ENCODE data around the gene KHDRBS1.

DNA sequence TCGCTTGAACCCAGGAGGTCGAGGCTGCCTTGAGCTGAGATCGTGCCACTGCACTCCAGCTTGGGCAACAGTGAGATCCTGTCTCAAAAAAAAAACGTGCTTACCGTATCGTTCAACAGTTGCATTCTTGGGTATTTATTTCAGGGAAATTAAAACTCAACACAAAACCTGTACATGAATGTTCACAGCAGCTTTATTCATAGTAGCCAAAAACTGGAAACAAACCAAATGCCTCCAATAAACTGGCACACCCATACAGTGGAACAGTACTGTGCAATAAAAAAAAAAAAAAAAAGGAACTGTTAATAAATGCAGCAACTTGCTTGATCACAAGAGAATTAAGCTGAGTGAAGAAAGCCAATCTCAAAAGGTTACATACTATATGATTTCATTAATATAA, 6.7 kb downstream of the KHDRBS1 start:
- no peak for TF ChIP-seq CTCF (IDR thresholded peaks at IDR 0.05)
- TF ChIP-seq EZH2 (IDR thresholded peaks at IDR 0.05; ENCODE audit: borderline replicate concordance, insufficient read depth, low read depth, low read length, poor library complexity, severe bottlenecking) = no peak

All from B cell (primary cell).